B cell (primary cell): ENCODE results near the gene TBRG4.

Source experiments
- CTCF ChIP-seq: fragments of 200-600 bp; IDR thresholded peaks from one replicate; pipeline ENCODE4 v1.8.0; 2022; ENCODE audit warnings: antibody characterized with exemption, mild to moderate bottlenecking
- EZH2 ChIP-seq: IDR thresholded peaks from 2 replicates; pipeline ENCODE4 v1.6.1; 2012; ENCODE audit warnings: borderline replicate concordance, low read depth, mild to moderate bottlenecking, moderate library complexity, low read length; ENCODE audit not compliant: insufficient read depth, poor library complexity, severe bottlenecking

- no peak for TF ChIP-seq CTCF
- TF ChIP-seq EZH2 = no peak
Observed at GRCh38 chr7:45148653-45148973, 37.1 kb upstream of the TBRG4 start.
